ENCODE results near the gene CAMK2N2.

- TF ChIP-seq CTCF (conservative IDR thresholded peaks at IDR 0.05) (peak; percentile 93), ZFX (IDR thresholded peaks at IDR 0.05) (peak; percentile 29; the same call in 1 of the 2 replicates)
Measured at GRCh38 chr3:184241447-184242296, 19.7 kb downstream of the CAMK2N2 start.

Data from C4-2B (cell line).